ENCODE data around the gene TNFRSF6B.

TNFRSF6B gene

DNA sequence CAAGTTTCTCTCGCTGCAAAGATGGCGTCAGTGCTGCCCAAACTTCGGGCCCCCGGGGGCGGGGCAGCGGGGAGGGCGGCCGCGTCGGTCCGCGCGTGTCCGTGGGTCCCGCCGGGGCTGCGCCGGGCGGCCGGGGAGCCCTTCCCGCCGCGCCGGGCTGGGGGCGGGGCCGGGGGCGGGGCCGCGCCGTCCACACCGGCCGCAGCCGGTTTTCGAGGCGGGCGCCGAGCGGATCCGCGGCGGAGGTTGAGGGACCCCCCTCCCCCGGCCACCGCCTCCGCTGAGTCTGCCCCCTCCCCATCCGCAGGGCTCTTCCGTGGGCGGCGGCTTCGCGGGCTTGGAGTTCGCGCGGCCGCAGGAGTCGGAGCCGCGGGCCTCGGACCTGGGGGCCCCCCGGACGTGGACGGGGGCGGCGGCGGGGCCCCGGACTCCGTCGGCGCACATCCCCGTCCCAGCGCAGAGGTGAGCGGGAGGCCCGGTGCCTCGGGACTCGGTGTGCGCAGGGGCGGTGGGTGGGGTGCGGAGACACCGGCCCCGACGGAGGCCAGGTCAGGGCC lies 43.7 kb downstream of the TNFRSF6B start:
- peak; percentile 70 for DNase-seq

DNA sequence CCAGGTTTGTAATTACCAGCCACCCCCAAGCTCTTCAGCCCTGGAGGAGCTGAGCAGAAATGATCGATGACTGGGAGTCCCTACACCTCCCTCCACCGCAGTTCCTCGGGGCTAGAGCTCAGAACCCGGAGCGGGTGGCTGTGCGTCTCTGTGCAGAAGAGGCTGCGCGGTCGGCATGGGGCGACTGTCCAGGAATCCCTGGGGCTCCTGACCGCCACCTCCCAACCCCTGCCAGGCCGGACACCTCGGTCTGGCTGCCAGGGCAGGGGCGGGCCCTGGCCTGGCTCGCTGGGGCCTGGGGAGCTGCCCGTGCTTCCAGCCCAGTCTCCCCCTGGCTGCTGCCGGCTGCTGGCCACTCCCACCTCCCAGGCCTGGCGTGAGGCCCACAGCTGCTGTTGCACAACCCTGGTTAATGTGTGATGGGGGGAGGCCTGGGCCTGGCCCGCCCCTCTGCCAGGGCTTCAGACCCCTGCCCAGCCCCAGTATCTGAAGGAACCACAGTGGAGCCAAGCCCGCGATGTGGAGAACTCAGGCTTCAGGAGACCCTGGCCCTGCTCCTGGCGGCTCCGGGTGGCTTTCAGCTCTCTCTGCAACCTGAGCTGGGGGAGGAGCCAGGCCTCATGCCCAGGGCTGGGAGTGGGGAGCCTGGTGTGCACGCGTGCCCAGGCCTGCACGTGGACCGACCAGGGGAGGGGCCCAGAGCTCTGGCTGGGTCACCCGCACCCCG lies 44.3 kb downstream of the TNFRSF6B start:
- peak; percentile 96 for DNase-seq

DNA sequence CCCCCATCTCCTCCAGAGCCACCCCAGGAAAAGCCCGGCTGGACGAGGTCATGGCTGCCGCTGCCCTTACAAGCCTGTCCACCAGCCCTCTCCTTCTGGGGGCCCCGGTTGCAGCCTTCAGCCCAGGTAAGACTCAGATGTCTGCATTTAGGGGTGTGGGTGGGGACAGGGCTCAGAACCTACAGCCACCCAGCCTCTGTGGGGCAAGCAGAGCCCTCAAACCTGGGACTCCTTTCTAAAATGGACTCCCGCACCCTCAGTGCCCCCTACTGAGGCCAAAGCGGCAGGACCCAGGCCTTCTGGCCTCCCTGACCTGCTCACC lies 44.9 kb downstream of the TNFRSF6B start:
- DNase-seq, result no peak

GRCh38 chr20:63741676-63742380 lies 45.4 kb downstream of the TNFRSF6B start:
- no peak for DNase-seq

DNA sequence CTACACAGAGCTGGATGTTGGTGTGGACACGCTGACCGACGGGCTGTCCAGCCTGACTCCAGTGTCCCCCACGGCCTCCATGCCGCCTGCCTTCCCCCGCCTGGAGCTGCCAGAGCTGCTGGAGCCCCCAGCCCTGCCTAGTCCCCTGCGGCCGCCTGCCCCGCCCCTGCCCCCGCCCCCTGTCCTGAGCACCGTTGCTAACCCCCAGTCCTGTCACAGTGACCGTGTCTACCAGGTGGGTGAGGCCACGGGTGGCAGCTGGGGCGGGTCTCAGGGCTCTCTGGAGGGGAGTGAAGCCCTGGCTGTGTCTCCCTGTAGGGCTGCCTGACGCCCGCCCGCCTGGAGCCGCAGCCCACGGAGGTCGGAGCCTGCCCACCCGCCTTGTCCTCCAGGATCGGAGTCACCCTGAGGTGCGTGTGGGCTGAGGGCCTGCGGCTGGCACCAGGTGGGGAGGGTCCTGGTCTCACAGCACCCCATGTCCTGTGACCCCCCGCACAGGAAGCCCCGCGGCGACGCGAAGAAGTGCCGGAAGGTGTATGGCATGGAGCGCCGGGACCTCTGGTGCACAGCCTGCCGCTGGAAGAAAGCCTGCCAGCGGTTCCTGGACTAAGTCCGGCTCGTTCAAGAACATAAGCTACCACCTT lies 46.1 kb downstream of the TNFRSF6B start:
- DNase-seq, result no peak

- no peak for DNase-seq
Observed at GRCh38 chr20:63743210-63743970, 46.9 kb downstream of the TNFRSF6B start.

DNA sequence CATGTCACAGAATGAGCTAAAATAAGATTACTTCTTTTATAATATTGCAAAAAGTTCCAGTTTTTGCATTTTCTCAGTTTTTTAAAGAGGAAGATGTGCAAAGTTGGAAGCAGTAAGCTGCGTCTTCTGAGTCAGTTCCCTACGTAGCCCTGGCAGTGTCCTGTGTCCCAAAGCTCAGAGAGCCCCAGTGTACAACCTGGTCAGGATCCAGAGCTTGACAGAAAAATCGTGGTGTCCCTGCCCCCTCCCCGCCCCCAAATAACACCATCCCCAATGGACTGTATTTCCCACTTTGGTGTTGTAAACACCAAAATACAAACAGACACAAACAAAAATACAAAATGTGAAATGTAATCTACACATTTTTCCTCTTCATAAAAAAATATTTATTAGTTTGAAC lies 47.7 kb downstream of the TNFRSF6B start:
- DNase-seq, result no peak

DNA sequence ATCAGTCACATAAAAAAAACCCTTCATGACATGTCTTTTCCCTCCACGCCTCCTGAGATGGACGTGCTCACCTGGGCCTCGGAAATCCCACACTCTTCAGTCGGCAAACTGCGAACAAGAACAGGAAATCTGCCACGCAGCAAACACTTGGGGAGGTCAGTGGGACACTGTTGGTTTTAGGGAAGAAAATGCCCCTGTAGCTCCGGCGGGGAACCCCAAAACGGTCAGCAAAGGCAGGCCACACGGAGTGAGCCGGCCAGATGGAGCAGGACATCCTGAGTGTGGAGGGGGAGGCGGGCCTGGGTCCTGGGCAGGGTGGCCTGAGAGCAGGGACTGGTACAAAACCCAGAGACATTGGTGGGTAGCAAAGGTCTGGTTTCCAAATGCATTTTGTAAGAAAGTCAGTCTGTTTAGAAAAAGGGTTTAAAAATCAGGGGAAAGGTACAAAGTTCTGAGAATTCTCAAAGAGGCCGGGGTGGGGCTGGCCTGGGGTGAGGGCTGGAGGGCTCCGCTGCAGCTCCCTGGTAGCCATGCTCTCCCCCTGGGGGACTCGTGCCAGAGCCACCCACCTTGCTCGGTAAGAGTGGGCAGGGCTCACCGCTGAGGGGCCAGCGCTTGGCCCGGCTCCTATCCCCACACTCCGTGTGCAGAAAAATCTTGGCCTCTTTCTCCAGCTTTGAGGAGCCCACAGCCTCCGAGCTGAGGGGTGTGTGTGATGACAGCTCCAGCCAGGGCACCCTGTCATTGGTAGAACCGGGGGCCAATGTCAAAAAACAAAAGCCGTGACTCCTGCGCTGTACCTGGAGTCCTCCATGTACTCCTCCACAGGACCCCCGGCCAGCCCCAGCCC lies 48.3 kb downstream of the TNFRSF6B start:
- no peak for DNase-seq

DNA sequence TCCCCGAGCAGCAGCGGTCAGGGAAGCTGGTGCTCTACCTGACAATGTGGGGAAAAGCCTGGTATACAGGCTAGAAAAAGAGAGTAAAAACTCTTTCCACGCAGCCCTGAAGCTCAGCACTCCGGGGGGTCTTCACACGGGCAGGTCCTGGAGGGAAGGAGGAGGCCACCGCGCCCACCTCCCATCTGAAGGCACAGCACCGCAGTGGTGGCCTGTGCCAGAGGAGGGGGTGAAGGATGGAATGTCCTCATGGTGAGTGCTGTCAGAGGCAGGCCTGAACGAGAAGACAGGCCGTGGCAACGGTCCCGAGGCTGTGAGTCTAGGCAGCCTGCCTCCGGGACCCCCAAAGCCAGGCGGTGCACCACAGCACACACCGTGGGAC lies 49.0 kb downstream of the TNFRSF6B start:
- no peak for DNase-seq

- DNase-seq, result no peak
Observed at GRCh38 chr20:63745961-63746731, 49.7 kb downstream of the TNFRSF6B start.

GRCh38 chr20:63746751-63747315 lies 50.4 kb downstream of the TNFRSF6B start:
- DNase-seq, result no peak

GRCh38 chr20:63747622-63748069 lies 51.2 kb downstream of the TNFRSF6B start:
- DNase-seq, result no peak

All from right forelimb (tissue), 1 donor.